PC-9 (cell line): ENCODE results near the gene C21orf58. TPM values are rescaled to one million over a fixed set of nuclear protein-coding genes. Genes with fewer than 3 reads are reported as not detected.

Experiments
- BruUV-seq: library from RNA; stranded (reverse); fragments of 400-500 nt; replicated peaks from 2 replicates; lab custom pipeline; 2021; lab: Mats Ljungman, UMichigan
- CTCF ChIA-PET: fragments of 300-600 bp; sonication (Branson Sonifier 250); formaldehyde crosslinking; loops from one replicate; lab custom pipeline; 2022; ENCODE audit warnings: antibody characterized with exemption; lab: Charles Lee
- POLR2A ChIA-PET: fragments of 300-600 bp; sonication (Branson Sonifier 250); formaldehyde crosslinking; loops from one replicate; lab custom pipeline; 2022; ENCODE audit warnings: antibody characterized with exemption; ENCODE audit not compliant: unreplicated experiment; lab: Charles Lee
- DNase-seq, 2 experiments: peaks; one replicate each; pipeline versions ENCODE4 v3.0.0 to v3.0.0-alpha.2; 2015 to 2022; ENCODE audit warnings: mixed read lengths in 1 of 2
- H2AFZ ChIP-seq: fragments of 200-600 bp; sonication (generic); 2 replicates; pipeline ENCODE4 v1.8.1; 2017; ENCODE audit warnings: antibody characterized with exemption
- H3F3A ChIP-seq: fragments of 200-600 bp; sonication (generic); 2 replicates; pipeline ENCODE4 v1.8.1; 2017; ENCODE audit warnings: antibody characterized with exemption, mild to moderate bottlenecking, low read depth; ENCODE audit not compliant: insufficient read depth
- H3K27ac ChIP-seq: fragments of 200-600 bp; sonication (generic); 2 replicates; pipeline ENCODE4 v1.6.1; 2016; ENCODE audit warnings: mixed run types
- H3K27me3 ChIP-seq: fragments of 200-600 bp; sonication (generic); 2 replicates; pipeline ENCODE4 v1.6.1; 2016; ENCODE audit warnings: low read depth, mixed run types; ENCODE audit not compliant: insufficient read depth
- H3K36me3 ChIP-seq: fragments of 200-600 bp; sonication (generic); 2 replicates; pipeline ENCODE4 v1.6.1; 2016; ENCODE audit warnings: low read depth, mixed run types
- H3K4me1 ChIP-seq: fragments of 200-600 bp; sonication (generic); replicated peaks from 2 replicates; pipeline ENCODE4 v1.6.1; 2016; ENCODE audit warnings: mixed run types; ENCODE audit not compliant: insufficient read depth
- H3K4me2 ChIP-seq: fragments of 200-600 bp; sonication (generic); 2 replicates; pipeline ENCODE4 v1.6.1; 2017; ENCODE audit warnings: mixed run types
- H3K4me3 ChIP-seq: fragments of 200-600 bp; sonication (generic); 2 replicates; pipeline ENCODE4 v1.6.1; 2016; ENCODE audit warnings: mixed run types
- H3K79me2 ChIP-seq: fragments of 200-600 bp; sonication (generic); 2 replicates; pipeline ENCODE4 v1.6.1; 2017; ENCODE audit warnings: low read depth, mixed run types
- H3K9me2 ChIP-seq: fragments of 200-600 bp; sonication (generic); 2 replicates; pipeline ENCODE4 v1.8.1; 2017; ENCODE audit warnings: mild to moderate bottlenecking; ENCODE audit not compliant: insufficient read depth
- H3K9me3 ChIP-seq: fragments of 200-600 bp; sonication (generic); 2 replicates; pipeline ENCODE4 v1.8.1; 2016; ENCODE audit warnings: low read depth; ENCODE audit not compliant: insufficient read depth
- H4K20me1 ChIP-seq: fragments of 200-600 bp; sonication (generic); 2 replicates; pipeline ENCODE4 v1.8.1; 2017; ENCODE audit not compliant: insufficient read depth
- CTCF ChIP-seq: fragments of 200-600 bp; sonication (generic); conservative IDR thresholded peaks from 2 replicates; pipeline ENCODE4 v1.6.1; 2017; ENCODE audit warnings: mixed run types, antibody characterized with exemption, mild to moderate bottlenecking, moderate library complexity
- EZH2 ChIP-seq: fragments of 200-600 bp; sonication (generic); IDR thresholded peaks from 2 replicates; pipeline ENCODE4 v1.8.0; 2017; ENCODE audit warnings: antibody characterized with exemption, low read depth
- intact Hi-C: fragments of 100-400 bp; cut with micrococcal nuclease; formaldehyde crosslinking; loops from one replicate; pipeline ENCODE4 v1.10.0; 2022; ENCODE audit not compliant: unreplicated experiment
- total RNA-seq: library from RNA; stranded (reverse); gene quantifications from 2 replicates; pipeline ENCODE4 v1.2.3, GENCODE V29; 2021

C21orf58 gene
- total RNA-seq, 1 experiment from 2014 or later, result 28.9 TPM

- ChIA-PET POLR2A (no interaction called here), CTCF (no interaction called here)
- Histone ChIP-seq H2AFZ (no peak overlapping the region), H4K20me1 (no peaks in the 10 kb centered on the region), H3F3A (no peaks in the 10 kb centered on the region), H3K9me3 (no peaks in the 10 kb centered on the region), H3K4me2 (no peak overlapping the region), H3K79me2 (no peaks in the 10 kb centered on the region), H3K4me1 (no peaks in the 10 kb centered on the region), H3K27me3 (no peaks in the 10 kb centered on the region), H3K36me3 (no peaks in the 10 kb centered on the region), H3K4me3 (no peak overlapping the region), H3K27ac (no peak overlapping the region), H3K9me2 (no peaks in the 10 kb centered on the region)
- DNase-seq, result no peak
- BruUV-seq, result no TSS peak
- TF ChIP-seq CTCF (no peak), EZH2 (no peak)
- intact Hi-C loops, result no loop called here
Observed at GRCh38 chr21:46357335-46357604, 33.6 kb upstream of the C21orf58 start.

- Histone ChIP-seq H3K4me1 (no peaks in the 10 kb centered on the region; the same call in 1 of the 2 replicates), H3K27ac (no peak overlapping the region), H2AFZ (no peak overlapping the region), H3K4me2 (no peak overlapping the region), H3F3A (no peaks in the 10 kb centered on the region), H4K20me1 (no peaks in the 10 kb centered on the region), H3K27me3 (no peaks in the 10 kb centered on the region), H3K9me3 (no peaks in the 10 kb centered on the region), H3K79me2 (no peaks in the 10 kb centered on the region), H3K4me3 (no peak overlapping the region), H3K9me2 (no peaks in the 10 kb centered on the region), H3K36me3 (no peaks in the 10 kb centered on the region)
- POLR2A ChIA-PET, result no interaction called here
- CTCF ChIA-PET, result no interaction called here
- no peak for TF ChIP-seq CTCF
- TF ChIP-seq EZH2, result no peak
- intact Hi-C loops, result no loop called here
- DNase-seq, result no peak
- BruUV-seq, result no TSS peak
Observed at GRCh38 chr21:46356494-46357334, 33.0 kb upstream of the C21orf58 start.

- CTCF ChIA-PET, result no interaction called here
- Histone ChIP-seq H3K9me2 (no peaks in the 10 kb centered on the region), H3K4me3 (no peak overlapping the region), H3K36me3 (no peaks in the 10 kb centered on the region), H2AFZ (no peak overlapping the region), H3K9me3 (no peaks in the 10 kb centered on the region), H3K79me2 (no peaks in the 10 kb centered on the region), H3K4me2 (no peak overlapping the region), H3K27me3 (no peaks in the 10 kb centered on the region), H3K4me1 (peaks cover 4% of the 10 kb centered on the region), H3K27ac (no peak overlapping the region), H3F3A (no peaks in the 10 kb centered on the region), H4K20me1 (no peaks in the 10 kb centered on the region)
- TF ChIP-seq CTCF (no peak), EZH2 (no peak)
- intact Hi-C loops, result no loop called here
- no peak for DNase-seq
- BruUV-seq, result no TSS peak
- POLR2A ChIA-PET, result no interaction called here
Observed at GRCh38 chr21:46356005-46356338, 32.3 kb upstream of the C21orf58 start.
